ENCODE measurements around the gene AQP5. TPM values are rescaled to one million over a fixed set of nuclear protein-coding genes. Genes with fewer than 3 reads are reported as not detected.

The AQP5 gene
- total and polyA plus RNA-seq, 2 donors (not counting 3 experiments of a cell fraction or from before 2014, with no cell fraction given), result 0.95 to 2.3 TPM

DNA sequence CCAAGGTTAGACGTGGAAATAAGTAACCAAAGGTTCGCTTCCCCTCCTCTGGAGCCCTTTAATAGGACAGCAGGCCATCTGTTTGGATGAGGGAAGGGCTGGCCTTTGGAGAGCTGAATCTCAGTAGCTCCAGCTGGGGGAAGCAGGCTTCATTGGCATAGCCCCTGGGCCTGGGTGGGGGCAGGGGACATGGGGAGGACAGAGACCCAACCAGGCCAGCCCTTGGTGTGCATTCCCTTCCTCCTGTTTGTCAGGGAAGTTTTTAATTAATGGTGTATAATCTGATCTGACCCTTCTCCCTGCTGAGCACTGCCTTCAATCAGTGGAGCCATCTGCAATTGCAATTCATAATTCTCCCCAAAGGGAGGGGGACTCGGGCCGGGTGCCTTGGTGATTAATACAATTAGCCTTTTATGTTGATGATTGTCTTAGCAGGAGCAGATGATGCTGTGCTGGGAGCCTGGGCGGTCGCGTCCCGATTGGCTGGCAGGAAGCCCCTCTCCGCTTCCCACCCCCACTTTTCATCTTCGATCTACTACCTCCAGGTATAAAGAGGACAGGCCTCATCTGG, 17.4 kb downstream of the AQP5 start:
- Histone ChIP-seq H2AFZ (ENCODE audit: low read depth, low read length) (no peak overlapping the region), H3K4me1 (ENCODE audit: control insufficient read depth, extremely low read depth, insufficient read depth, low read length) (peaks cover 7% of the 10 kb centered on the region), H3K9ac (replicated peaks; ENCODE audit: extremely low read depth, insufficient read depth, low read length) (no peak overlapping the region), H3K27me3 (ENCODE audit: control insufficient read depth in 2 of 2, insufficient read depth in 2 of 2, low read length in 2 of 2) (no peaks in the 10 kb centered on the region), H4K20me1 (replicated peaks; ENCODE audit: control insufficient read depth, extremely low read depth, insufficient read depth, low read length) (no peaks in the 10 kb centered on the region), H3K79me2 (ENCODE audit: control insufficient read depth, insufficient read depth, low read length) (no peaks in the 10 kb centered on the region), H3K9me3 (replicated peaks; ENCODE audit: control insufficient read depth, insufficient read depth, low read length) (no peaks in the 10 kb centered on the region), H3K4me3 (replicated peaks in 1 of 3; ENCODE audit: insufficient read depth in 1 of 3, low read depth in 1 of 3, low read length in 3 of 3) (no peak overlapping the region), H3K4me2 (ENCODE audit: insufficient read depth, low read length) (no peak overlapping the region), H3K36me3 (ENCODE audit: control insufficient read depth in 2 of 2, extremely low read depth in 1 of 2, insufficient read depth in 2 of 2, low read length in 2 of 2) (no peaks in the 10 kb centered on the region), H3K9me1 (replicated peaks; ENCODE audit: control insufficient read depth, extremely low read depth, insufficient read depth, low read length) (no peaks in the 10 kb centered on the region), H3K27ac (ENCODE audit: insufficient read depth, low read depth, low read length) (no peak overlapping the region)
- no peak for FAIRE-seq
- BruUV-seq (replicated peaks), result no TSS peak
- intact Hi-C loops (cut with micrococcal nuclease), result no loop called here
- no peak for DNase-seq (ENCODE audit: low read depth, low spot score)
- ChIA-PET CTCF (interaction anchor here (0.8 to 7.5 kb wide), 13 partner anchors 11 to 335 kb away, joined by 3 to 126 read pairs (median 4); partner anchors contain the start of gene SMARCD1), POLR2A (no interaction called here)
- dilution Hi-C loops (cut with MboI; ENCODE audit: extremely low pct_ligation_motif_present, low sequenced_read_pairs), result no loop called here
- TF ChIP-seq, protein P1, sequence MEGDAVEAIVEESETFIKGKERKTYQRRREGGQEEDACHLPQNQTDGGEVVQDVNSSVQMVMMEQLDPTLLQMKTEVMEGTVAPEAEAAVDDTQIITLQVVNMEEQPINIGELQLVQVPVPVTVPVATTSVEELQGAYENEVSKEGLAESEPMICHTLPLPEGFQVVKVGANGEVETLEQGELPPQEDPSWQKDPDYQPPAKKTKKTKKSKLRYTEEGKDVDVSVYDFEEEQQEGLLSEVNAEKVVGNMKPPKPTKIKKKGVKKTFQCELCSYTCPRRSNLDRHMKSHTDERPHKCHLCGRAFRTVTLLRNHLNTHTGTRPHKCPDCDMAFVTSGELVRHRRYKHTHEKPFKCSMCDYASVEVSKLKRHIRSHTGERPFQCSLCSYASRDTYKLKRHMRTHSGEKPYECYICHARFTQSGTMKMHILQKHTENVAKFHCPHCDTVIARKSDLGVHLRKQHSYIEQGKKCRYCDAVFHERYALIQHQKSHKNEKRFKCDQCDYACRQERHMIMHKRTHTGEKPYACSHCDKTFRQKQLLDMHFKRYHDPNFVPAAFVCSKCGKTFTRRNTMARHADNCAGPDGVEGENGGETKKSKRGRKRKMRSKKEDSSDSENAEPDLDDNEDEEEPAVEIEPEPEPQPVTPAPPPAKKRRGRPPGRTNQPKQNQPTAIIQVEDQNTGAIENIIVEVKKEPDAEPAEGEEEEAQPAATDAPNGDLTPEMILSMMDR (IDR thresholded peaks at IDR 0.05; ENCODE audit: extremely low read depth in 1 of 2, insufficient read depth in 1 of 2, low read depth in 1 of 2, low read length in 2 of 2), result no peak
- TF ChIP-seq EZH2 (IDR thresholded peaks at IDR 0.05; ENCODE audit: borderline replicate concordance, low read depth, low read length, severe bottlenecking) (no peak), GATA2 (IDR thresholded peaks at IDR 0.05; ENCODE audit: insufficient read depth, insufficient read length, low read depth, low read length) (no peak), FOS (IDR thresholded peaks at IDR 0.05; ENCODE audit: borderline replicate concordance, insufficient read depth, low read length) (no peak), MYC (IDR thresholded peaks at IDR 0.05; ENCODE audit: low read depth, low read length) (no peak), POLR2AphosphoS5 (IDR thresholded peaks at IDR 0.05; ENCODE audit: insufficient read depth, low read depth, low read length) (no peak), JUN (IDR thresholded peaks at IDR 0.05; ENCODE audit: borderline replicate concordance, insufficient read depth, insufficient read length, low read depth) (no peak), POLR2A (IDR thresholded peaks at IDR 0.05; ENCODE audit: low read depth, low read length) (no peak)
- TF ChIP-seq, protein P2, sequence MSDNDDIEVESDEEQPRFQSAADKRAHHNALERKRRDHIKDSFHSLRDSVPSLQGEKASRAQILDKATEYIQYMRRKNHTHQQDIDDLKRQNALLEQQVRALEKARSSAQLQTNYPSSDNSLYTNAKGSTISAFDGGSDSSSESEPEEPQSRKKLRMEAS (IDR thresholded peaks at IDR 0.05; ENCODE audit: insufficient read depth, insufficient read length), result no peak

Measured in endothelial cell of umbilical vein (primary cell).